HG02970 (cell line): ENCODE measurements around the gene NAP1L4.
"Not testable (repeated sequence)": the region's sequence is repeated elsewhere in the genome, so short reads cannot be mapped to it uniquely, and the experiment has no call there.

Experiments
- ATAC-seq: cut with Tn5 transposase; IDR thresholded peaks from one replicate; pipeline ENCODE4 v1.9.1; 2021; ENCODE audit warnings: mild to moderate bottlenecking, moderate library complexity, moderate number of reproducible peaks; ENCODE audit not compliant: unreplicated experiment, low FRiP score

The NAP1L4 gene

GRCh38 chr11:2913776-2914175 is 78.4 kb downstream of the NAP1L4 start:
- ATAC-seq: no peak

- ATAC-seq: no peak
Observed at GRCh38 chr11:2913019-2913431, 79.1 kb downstream of the NAP1L4 start.

DNA sequence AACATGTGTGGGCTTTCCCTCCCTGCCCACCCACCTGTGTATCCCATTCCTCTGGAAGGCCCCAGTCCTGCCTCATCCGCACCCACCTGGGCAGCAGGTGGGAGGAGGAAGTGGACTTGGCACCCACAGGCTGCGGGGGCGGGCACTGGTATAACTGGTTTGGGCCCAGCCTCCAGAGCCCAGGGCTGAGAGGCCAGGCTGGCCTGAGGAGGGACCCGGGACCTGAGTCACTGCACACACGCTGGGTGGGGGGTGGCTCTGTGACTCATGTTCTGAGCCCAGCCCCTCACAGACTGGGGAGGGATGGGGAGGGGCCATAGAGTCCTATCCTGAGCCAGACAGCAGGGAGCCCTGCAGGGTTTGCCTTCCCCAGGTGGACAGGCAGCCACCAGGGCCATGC is 79.6 kb downstream of the NAP1L4 start:
- ATAC-seq: no peak

DNA sequence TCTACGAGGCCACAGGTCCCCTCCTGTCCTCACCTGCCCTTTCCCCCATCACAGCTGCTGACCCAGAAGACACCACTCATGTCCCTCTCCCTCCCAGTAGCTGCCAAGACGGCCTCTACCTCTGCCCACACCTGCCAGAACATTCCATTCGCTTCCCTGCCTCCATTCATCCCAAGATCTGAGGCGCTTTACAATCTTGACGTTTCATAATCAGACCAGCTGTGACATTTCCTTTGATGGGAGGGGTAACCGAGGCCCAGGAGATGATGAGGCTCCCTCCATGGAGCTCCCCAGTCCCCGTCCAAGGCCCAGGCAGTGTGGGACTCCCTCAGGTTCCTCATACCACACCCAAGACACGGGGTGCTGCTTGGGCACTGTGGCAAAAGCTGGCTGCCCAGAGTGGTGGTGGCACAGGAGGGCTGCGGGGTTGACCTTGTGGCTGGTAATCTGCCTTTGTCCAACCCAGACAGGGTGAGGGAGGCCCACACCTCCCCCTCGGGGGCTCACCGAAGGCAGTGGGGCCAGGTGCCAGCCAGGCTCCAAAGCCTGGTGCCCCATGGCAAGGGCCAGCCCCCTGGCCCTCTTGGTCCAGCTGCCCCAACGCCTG is 80.2 kb downstream of the NAP1L4 start:
- no peak for ATAC-seq

GRCh38 chr11:2911088-2911784 is 80.9 kb downstream of the NAP1L4 start:
- ATAC-seq: no peak

GRCh38 chr11:2910401-2910955 is 81.7 kb downstream of the NAP1L4 start:
- no peak for ATAC-seq

DNA sequence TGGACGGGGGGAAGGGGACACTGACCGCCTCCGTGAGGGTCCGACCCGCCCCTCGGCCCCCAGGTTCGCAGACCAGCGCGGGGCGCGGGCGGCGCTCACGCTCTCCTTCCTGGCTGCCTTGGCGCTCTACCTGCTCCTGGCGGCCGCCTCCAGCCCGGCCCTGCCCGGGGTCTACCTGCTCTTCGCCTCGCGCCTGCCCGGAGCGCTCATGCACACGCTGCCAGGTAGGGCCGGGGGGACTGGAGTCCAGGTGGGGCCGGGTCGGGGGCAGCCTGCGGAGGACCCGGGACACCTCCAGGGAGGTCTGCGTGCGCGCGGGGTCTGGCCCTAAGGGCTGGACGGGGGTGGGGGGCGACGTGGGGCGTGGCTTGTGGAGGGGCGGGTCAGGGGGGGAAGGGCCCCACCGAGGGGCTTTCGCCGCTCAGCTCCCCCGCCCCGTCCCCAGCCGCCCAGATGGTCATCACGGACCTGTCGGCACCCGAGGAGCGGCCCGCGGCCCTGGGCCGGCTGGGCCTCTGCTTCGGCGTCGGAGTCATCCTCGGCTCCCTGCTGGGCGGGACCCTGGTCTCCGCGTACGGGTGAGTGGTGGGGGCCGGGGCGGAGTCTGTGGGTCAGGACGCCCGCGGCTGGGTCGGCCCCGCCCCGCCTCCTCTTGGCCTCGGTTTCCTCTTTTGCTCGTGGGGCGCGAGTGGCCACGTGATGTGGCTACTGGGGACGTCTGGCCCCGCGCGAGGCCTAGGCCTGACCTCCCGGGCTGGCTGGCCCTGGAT is 82.8 kb downstream of the NAP1L4 start:
- ATAC-seq: no peak

DNA sequence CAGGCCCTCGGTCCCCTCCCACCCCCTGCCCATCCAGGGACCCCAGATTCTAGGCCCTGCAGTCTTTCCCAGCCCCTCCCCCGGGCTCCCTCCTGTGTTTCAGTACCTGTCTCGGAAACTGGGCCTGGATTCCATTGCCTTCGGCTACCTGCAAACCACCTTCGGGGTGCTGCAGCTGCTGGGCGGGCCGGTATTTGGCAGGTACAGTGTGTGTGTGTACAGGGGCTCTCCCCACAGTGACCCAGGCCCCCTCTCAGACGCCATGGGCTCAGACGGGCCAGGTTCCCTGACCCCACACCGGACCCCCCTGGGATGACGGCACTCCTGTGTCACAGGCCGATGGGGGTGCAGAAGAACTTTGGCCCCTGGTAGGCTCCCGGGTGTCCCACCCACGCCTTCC is 84.0 kb downstream of the NAP1L4 start:
- no peak for ATAC-seq

DNA sequence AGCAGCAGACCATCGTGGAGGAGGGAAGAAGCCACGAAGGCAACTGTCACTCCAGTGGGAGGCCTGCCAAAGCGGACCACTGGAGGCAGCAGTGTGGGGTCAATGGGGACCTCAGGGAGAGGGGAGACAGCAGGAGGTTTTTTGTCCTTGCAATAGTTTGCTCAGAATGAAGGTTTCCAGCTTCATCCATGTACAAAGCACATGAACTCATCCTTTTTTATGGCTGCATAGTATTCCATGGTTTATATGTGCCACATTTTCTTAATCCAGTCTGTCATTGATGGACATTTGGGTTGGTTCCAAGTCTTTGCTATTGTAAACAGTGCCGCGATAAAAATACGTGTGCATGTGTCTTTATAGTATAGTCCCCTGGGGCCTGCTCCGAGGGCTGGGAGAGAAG is 86.8 kb downstream of the NAP1L4 start:
- ATAC-seq: not testable (repeated sequence)

- no peak for ATAC-seq
Observed at GRCh38 chr11:2904153-2905052, 87.7 kb downstream of the NAP1L4 start.

DNA sequence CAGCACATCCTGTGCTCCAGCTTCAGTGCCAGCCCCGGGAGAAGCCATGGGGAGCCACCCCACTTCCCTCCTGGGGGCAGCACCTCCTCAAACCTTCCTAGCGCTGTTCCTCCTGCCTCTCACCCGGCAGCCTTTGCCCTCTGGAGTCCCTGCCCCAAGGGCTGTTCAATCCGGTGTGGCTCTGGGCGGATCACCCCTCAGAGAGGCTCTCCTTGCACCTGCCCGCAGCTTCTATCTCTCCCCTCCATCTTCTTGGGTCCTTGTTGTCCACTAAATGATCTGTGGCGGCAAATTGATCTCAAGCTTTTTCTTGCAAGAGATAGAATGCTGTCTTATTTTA is 88.5 kb downstream of the NAP1L4 start:
- no peak for ATAC-seq

DNA sequence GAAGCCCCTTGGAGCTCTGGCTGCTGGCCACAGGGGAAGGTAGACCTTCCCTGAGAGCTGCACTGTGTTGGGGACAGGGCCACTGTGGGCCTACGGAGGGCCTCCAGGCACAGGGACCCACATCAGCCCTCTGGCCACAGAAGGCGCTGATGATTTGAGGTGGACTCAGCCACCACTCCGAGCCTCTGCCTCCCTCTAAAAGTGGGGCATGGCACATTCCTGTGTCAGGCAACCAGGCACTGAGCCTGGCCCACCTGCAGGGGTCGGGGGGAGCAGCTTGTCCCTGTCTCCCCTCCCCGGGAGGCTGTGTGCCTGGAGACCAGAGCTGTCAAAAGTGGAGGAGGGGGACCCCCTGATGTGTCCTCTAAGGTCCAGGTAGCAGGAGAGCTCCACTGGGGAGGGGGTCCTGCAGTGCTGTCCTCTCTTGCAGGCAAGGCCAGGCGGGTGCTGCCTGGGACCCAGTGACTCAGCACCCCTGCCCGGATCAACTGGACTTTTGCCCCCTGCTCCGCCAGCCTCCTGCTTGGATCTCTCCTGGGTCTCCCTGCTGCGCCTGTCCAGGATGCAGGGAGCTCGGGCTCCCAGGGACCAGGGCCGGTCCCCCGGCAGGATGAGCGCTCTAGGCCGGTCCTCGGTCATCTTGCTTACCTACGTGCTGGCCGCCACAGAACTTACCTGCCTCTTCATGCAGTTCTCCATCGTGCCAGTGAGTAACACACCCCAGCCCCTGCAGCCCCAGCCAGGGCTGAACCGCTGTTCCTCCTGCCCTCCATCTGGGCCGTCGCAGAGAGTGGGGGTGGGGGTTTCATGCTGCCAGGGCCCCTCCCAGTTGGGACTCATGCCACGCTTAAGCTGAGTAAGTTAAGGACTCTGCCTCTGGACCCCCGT is 89.1 kb downstream of the NAP1L4 start:
- no peak for ATAC-seq

GRCh38 chr11:2901854-2902783 is 90.0 kb downstream of the NAP1L4 start:
- peak; percentile 83 for ATAC-seq

DNA sequence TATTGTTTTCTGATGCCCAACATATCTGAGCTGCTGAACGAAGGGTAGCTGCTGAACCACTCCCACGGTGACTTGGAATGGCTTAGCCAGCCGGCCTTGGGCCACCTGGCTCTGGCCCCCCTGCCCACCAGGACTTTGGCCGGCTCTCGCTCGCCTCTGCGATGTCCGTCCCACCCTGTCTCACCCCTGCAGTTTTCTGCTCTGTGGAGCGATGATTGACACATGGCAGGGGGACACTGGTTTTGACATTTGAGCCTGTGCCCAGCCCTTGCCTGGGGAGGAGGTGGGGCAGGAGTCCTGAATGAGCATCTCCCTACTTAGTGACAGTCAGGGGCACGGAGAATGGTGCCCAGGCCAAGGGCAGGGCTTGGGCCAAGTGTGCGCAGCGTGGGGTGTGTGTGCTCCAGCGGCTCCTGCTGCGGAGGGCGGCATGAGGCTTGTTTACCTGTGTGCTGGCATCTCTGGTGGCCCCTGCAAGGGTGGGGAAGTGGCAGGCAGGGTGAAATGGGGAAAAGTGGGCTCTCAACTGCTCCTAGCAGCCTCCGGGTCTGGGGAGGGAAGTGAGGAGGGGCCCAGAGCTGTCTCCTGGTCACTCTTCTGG is 90.8 kb downstream of the NAP1L4 start:
- ATAC-seq: no peak

GRCh38 chr11:2899080-2899783 is 92.9 kb downstream of the NAP1L4 start:
- ATAC-seq: no peak

- ATAC-seq: no peak
Observed at GRCh38 chr11:2898366-2899079, 93.6 kb downstream of the NAP1L4 start.

DNA sequence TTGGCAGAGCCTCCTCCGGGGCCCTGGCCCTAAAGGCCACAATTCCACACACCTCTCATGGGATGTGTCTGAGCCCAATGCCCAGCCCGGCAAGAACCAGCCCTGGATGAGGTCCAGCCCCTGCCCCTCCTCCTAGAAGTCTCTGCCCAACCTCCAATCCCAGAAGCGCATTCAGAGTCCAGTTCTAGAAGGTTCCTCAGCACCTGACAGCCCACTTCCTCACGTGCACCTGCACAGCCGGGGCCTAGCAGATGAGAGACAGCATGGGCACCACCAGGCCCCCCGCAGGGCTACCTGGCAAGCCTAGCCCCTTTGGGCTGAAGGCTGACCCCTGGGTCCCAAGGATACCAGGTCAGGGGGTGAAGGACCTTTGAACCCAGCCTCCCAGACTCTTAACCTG is 95.1 kb downstream of the NAP1L4 start:
- no peak for ATAC-seq
